ENCODE results near the gene IARS2.
"Not testable (repeated sequence)": the region's sequence is repeated elsewhere in the genome, so short reads cannot be mapped to it uniquely, and the experiment has no call there.

DNA sequence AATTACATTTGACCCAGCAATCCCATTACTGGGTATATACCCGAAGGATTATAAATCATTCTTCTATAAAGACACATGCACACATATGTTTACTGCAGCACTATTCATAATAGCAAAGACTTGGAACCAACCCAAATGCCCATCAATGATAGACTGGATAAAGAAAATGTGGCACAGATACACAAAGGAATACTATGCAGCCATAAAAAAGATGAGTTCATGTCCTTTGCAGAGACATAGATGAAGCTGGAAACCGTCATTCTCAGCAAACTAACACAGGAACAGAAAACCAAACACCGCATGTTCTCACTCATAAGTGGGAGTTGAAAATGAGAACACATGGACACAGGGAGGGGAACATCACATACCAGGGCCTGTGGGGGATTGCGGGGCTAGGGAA is 76.0 kb downstream of the IARS2 start:
- TF ChIP-seq, protein P1, sequence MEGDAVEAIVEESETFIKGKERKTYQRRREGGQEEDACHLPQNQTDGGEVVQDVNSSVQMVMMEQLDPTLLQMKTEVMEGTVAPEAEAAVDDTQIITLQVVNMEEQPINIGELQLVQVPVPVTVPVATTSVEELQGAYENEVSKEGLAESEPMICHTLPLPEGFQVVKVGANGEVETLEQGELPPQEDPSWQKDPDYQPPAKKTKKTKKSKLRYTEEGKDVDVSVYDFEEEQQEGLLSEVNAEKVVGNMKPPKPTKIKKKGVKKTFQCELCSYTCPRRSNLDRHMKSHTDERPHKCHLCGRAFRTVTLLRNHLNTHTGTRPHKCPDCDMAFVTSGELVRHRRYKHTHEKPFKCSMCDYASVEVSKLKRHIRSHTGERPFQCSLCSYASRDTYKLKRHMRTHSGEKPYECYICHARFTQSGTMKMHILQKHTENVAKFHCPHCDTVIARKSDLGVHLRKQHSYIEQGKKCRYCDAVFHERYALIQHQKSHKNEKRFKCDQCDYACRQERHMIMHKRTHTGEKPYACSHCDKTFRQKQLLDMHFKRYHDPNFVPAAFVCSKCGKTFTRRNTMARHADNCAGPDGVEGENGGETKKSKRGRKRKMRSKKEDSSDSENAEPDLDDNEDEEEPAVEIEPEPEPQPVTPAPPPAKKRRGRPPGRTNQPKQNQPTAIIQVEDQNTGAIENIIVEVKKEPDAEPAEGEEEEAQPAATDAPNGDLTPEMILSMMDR (IDR thresholded peaks at IDR 0.05), result not testable (repeated sequence)
- TF ChIP-seq POLR2AphosphoS5 (IDR thresholded peaks at IDR 0.05); POLR2A (IDR thresholded peaks at IDR 0.05; ENCODE audit: low read depth); EP300 (IDR thresholded peaks at IDR 0.05): not testable (repeated sequence)
